ENCODE measurements around the gene COL5A1. TPM values are rescaled to one million over a fixed set of nuclear protein-coding genes. Genes with fewer than 3 reads are reported as not detected.
A peak's percentile ranks its signal among the peaks of the same experiment; 100 is the strongest.

The COL5A1 gene
- total RNA-seq, 4 donors from 2014 or later: 4.9 to 97.4 (median 11.9) TPM

- Histone ChIP-seq H3K27ac (peak overlapping the region in 3 of 4 donors; percentile 17 to 81 (median 21)), H3K4me1 (peaks cover 0 to 34% (median 0%) of the 10 kb centered on the region in 4 donors), H3K36me3 (no peaks in the 10 kb centered on the region), H3K27me3 (no peaks in the 10 kb centered on the region), H3K4me3 (no peak overlapping the region), H3K9me3 (peaks cover 0 to 6% (median 0%) of the 10 kb centered on the region in 4 donors)
- no peak for DNase-seq
- TF ChIP-seq CTCF (IDR thresholded peaks at IDR 0.05): no peak
- TF ChIP-seq POLR2A (IDR thresholded peaks at IDR 0.05): no peak
These were observed 19.7 kb downstream of the COL5A1 start for GRCh38 chr9:134661299-134661698.

GRCh38 chr9:134661791-134662142, 20.2 kb downstream of the COL5A1 start:
- Histone ChIP-seq H3K4me3 (no peak overlapping the region), H3K27ac (peak overlapping the region in 3 of 4 donors; percentile 17 to 81 (median 21)), H3K36me3 (no peaks in the 10 kb centered on the region), H3K9me3 (peaks cover 0 to 6% (median 0%) of the 10 kb centered on the region in 4 donors), H3K27me3 (no peaks in the 10 kb centered on the region), H3K4me1 (peaks cover 0 to 34% (median 0%) of the 10 kb centered on the region in 4 donors)
- DNase-seq: peak in 1 of 3 donors; percentile 46
- TF ChIP-seq POLR2A (IDR thresholded peaks at IDR 0.05) (no peak), CTCF (IDR thresholded peaks at IDR 0.05) (no peak)

GRCh38 chr9:134662143-134662876, 20.7 kb downstream of the COL5A1 start:
- peak in 1 of 3 donors; percentile 47 for DNase-seq
- peak overlapping the region; percentile 17 to 81 (median 62) for H3K27ac ChIP-seq
- H3K4me3 ChIP-seq: no peak overlapping the region
- TF ChIP-seq CTCF (IDR thresholded peaks at IDR 0.05) (no peak), POLR2A (IDR thresholded peaks at IDR 0.05) (no peak)
- peaks cover 0 to 34% (median 0%) of the 10 kb centered on the region in 4 donors for H3K4me1 ChIP-seq
- peaks cover 0 to 6% (median 0%) of the 10 kb centered on the region in 4 donors for H3K9me3 ChIP-seq
- H3K27me3 ChIP-seq: no peaks in the 10 kb centered on the region
- H3K36me3 ChIP-seq: no peaks in the 10 kb centered on the region

GRCh38 chr9:134663084-134663483, 21.5 kb downstream of the COL5A1 start:
- peak in 1 of 3 donors; percentile 24 for DNase-seq
- H3K27ac ChIP-seq: peak overlapping the region in 2 of 4 donors; percentile 65 to 81
- H3K4me3 ChIP-seq: no peak overlapping the region
- H3K27me3 ChIP-seq: no peaks in the 10 kb centered on the region
- peaks cover 0 to 28% (median 0%) of the 10 kb centered on the region in 4 donors for H3K4me1 ChIP-seq
- no peaks in the 10 kb centered on the region for H3K36me3 ChIP-seq
- H3K9me3 ChIP-seq: peaks cover 0 to 6% (median 0%) of the 10 kb centered on the region in 4 donors
- TF ChIP-seq CTCF (IDR thresholded peaks at IDR 0.05): no peak
- TF ChIP-seq POLR2A (IDR thresholded peaks at IDR 0.05): no peak

- no peaks in the 10 kb centered on the region for H3K27me3 ChIP-seq
- no peak overlapping the region for H3K4me3 ChIP-seq
- no peaks in the 10 kb centered on the region for H3K36me3 ChIP-seq
- no peak for TF ChIP-seq POLR2A (IDR thresholded peaks at IDR 0.05)
- no peak for TF ChIP-seq CTCF (IDR thresholded peaks at IDR 0.05)
- H3K4me1 ChIP-seq: peaks cover 0 to 20% (median 0%) of the 10 kb centered on the region in 4 donors
- no peak for DNase-seq
- H3K9me3 ChIP-seq: peaks cover 0 to 6% (median 0%) of the 10 kb centered on the region in 4 donors
- peak overlapping the region in 2 of 4 donors; percentile 9 to 81 for H3K27ac ChIP-seq
These were observed 22.3 kb downstream of the COL5A1 start for GRCh38 chr9:134663753-134664415.

Data from Peyer's patch (tissue), 4 donors.